PFSK-1 (cell line): ENCODE results near the gene RFPL4A.

Source experiments
- FOXP2 ChIP-seq: optimal IDR thresholded peaks from 2 replicates; pipeline ENCODE3; 2011; ENCODE audit warnings: borderline replicate concordance, control low read depth, inconsistent platforms; ENCODE audit not compliant: insufficient read depth; ENCODE audit errors: extremely low read length, extremely low read depth
- POLR2AphosphoS5 ChIP-seq: IDR thresholded peaks from 2 replicates; pipeline ENCODE4 v1.6.1; 2012; ENCODE audit warnings: low read depth, mild to moderate bottlenecking, control low read depth, low read length, moderate library complexity
- REST ChIP-seq, 2 experiments: IDR thresholded peaks; 2 replicates each; pipeline versions ENCODE4 v1.6.1 to v1.8.0; 2011 to 2012; ENCODE audit warnings: low read depth in 2 of 2, low read length in 2 of 2, control low read depth in 1 of 2, inconsistent platforms in 1 of 2, mild to moderate bottlenecking in 1 of 2, moderate library complexity in 1 of 2; ENCODE audit not compliant: insufficient read depth in 1 of 2
- SIN3A ChIP-seq: IDR thresholded peaks from 2 replicates; pipeline ENCODE4 v1.6.1; 2012; ENCODE audit warnings: mild to moderate bottlenecking, low read length, moderate library complexity, borderline replicate concordance; ENCODE audit not compliant: insufficient read depth
- TAF1 ChIP-seq: IDR thresholded peaks from 2 replicates; pipeline ENCODE4 v1.6.1; 2012; ENCODE audit warnings: low read length, control low read depth, borderline replicate concordance; ENCODE audit not compliant: insufficient read depth

Gene RFPL4A

GRCh38 chr19:55781112-55781511 lies 22.2 kb downstream of the RFPL4A start:
- TF ChIP-seq TAF1 (no peak), REST (IDR thresholded peaks at IDR 0.05; ENCODE audit: insufficient read depth in 1 of 2, low read depth in 2 of 2, low read length in 2 of 2) (no peak), SIN3A (no peak), FOXP2 (no peak), POLR2AphosphoS5 (no peak)

DNA sequence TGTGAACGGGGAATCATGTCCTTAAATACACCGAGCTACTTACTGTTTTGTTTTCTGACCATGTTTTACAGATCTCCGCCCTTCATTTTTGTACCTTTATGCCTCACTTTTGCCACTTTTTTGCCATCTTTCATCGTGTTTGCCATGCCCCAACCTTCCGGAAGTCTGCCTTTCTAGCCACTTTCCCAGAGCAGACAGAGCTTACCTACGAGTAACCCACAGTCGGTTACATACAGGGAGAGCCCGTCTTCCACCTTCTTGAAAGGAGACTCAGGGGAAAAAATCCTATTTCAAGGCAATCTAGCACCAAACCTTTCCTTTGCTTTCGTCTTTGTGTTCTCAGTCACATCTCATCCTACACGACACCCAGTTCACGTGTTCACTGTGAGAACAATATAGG lies 36.1 kb downstream of the RFPL4A start:
- no peak for TF ChIP-seq FOXP2

- TF ChIP-seq POLR2AphosphoS5: no peak
- TF ChIP-seq SIN3A: no peak
- TF ChIP-seq TAF1: no peak
- TF ChIP-seq REST (IDR thresholded peaks at IDR 0.05; ENCODE audit: insufficient read depth in 1 of 2, low read depth in 2 of 2, low read length in 2 of 2): no peak
- no peak for TF ChIP-seq FOXP2
Measured at GRCh38 chr19:55801416-55801815, 42.5 kb downstream of the RFPL4A start.

DNA sequence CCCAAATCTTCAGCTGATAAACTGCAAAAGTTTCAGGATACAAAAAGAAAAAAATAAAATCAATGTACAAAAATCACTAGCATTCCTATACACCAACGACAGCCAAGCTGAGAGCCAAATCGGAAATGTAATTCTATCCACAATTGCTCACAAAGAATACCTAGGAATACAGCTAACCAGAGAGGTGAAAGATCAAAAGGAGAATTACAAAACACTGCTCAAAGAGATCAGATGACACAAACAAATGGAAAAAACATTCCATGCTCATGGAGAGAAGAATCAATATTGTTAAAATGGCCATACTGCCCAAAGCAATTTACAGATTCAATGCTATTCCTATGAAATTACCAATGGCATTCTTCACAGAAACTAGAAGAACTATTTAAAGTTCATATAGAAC lies 43.4 kb downstream of the RFPL4A start:
- TF ChIP-seq REST (IDR thresholded peaks at IDR 0.05; ENCODE audit: insufficient read depth in 1 of 2, low read depth in 2 of 2, low read length in 2 of 2) (no peak), TAF1 (no peak), FOXP2 (no peak), POLR2AphosphoS5 (no peak), SIN3A (no peak)

GRCh38 chr19:55809381-55810058 lies 50.6 kb downstream of the RFPL4A start:
- TF ChIP-seq TAF1 (no peak), REST (IDR thresholded peaks at IDR 0.05; ENCODE audit: insufficient read depth in 1 of 2, low read depth in 2 of 2, low read length in 2 of 2) (no peak), SIN3A (no peak), FOXP2 (no peak), POLR2AphosphoS5 (no peak)
